Esophagus squamous epithelium (tissue), 5 donors: Measurements from ENCODE around the gene PNRC1. TPM values are rescaled to one million over a fixed set of nuclear protein-coding genes. Genes with fewer than 3 reads are reported as not detected.
"Not testable (repeated sequence)": the region's sequence is repeated elsewhere in the genome, so short reads cannot be mapped to it uniquely, and the experiment has no call there.

Experiments
- DNase-seq: peaks from one replicate; lab custom pipeline; 2025; lab: John Stamatoyannopoulos, UW
- H3K27ac ChIP-seq, 4 donors: fragments of 200-600 bp; sonication (generic); one replicate each; pipeline ENCODE4 v1.5.1; 2016 to 2019; ENCODE audit warnings: mild to moderate bottlenecking in 1 of 4
- H3K27me3 ChIP-seq, 4 donors: fragments of 200-600 bp; sonication (generic); 1 replicate in 3 of 4; 2 replicates in 1 of 4; pipeline versions ENCODE4 v1.5.1 to v1.6.0; 2017 to 2021; ENCODE audit warnings: antibody characterized with exemption in 1 of 4
- H3K36me3 ChIP-seq, 3 donors: fragments of 200-600 bp; sonication (generic); one replicate each; pipeline ENCODE4 v1.5.1; 2016 to 2019
- H3K4me1 ChIP-seq, 3 donors: fragments of 200-600 bp; sonication (generic); one replicate each; pipeline ENCODE4 v1.5.1; 2017 to 2019
- H3K4me3 ChIP-seq, 4 donors: fragments of 200-600 bp; sonication (generic); 1 replicate in 3 of 4; 2 replicates in 1 of 4; pipeline ENCODE4 v1.5.1; 2016 to 2019; ENCODE audit warnings: mild to moderate bottlenecking in 2 of 4, moderate library complexity in 1 of 4
- H3K9me3 ChIP-seq, 3 donors: fragments of 200-600 bp; sonication (generic); one replicate each; pipeline ENCODE4 v1.5.1; 2016 to 2019
- CTCF ChIP-seq, 6 experiments: fragments of 450-650 bp in 4 of 6; fragments of 200-600 bp in 2 of 6; sonication (generic) in 2 of 6; IDR thresholded peaks; one replicate each; pipeline ENCODE4 v1.5.1; 2016 to 2019; ENCODE audit warnings: antibody characterized with exemption in 6 of 6, mild to moderate bottlenecking in 4 of 6, moderate library complexity in 4 of 6
- POLR2A ChIP-seq, 4 donors: fragments of 450-650 bp; IDR thresholded peaks; one replicate each; pipeline ENCODE4 v1.6.1; 2017; ENCODE audit warnings: antibody characterized with exemption in 4 of 4, mild to moderate bottlenecking in 4 of 4, moderate library complexity in 3 of 4
- WGBS, 2 donors: methylation state at CpG; one replicate each; pipeline ENCODE4 v1.1.5; 2018; 5-methylcytosine and 5-hydroxymethylcytosine counted together
- intact Hi-C: fragments of 100-400 bp; cut with DNase I; formaldehyde crosslinking; loops from one replicate; pipeline ENCODE4 v1.15.0; 2022
- total RNA-seq, 4 donors: library from RNA; depleted of rRNA; stranded (reverse); fragments of >200 nt; gene quantifications; one replicate each; pipeline ENCODE4 v1.1.0, GENCODE V29; 2016
- donor health status: DM: yes; HTN: yes; CAD: no.

The PNRC1 gene
- total RNA-seq, 4 donors from 2014 or later = 55.0 to 168 (median 85.4) TPM

DNA sequence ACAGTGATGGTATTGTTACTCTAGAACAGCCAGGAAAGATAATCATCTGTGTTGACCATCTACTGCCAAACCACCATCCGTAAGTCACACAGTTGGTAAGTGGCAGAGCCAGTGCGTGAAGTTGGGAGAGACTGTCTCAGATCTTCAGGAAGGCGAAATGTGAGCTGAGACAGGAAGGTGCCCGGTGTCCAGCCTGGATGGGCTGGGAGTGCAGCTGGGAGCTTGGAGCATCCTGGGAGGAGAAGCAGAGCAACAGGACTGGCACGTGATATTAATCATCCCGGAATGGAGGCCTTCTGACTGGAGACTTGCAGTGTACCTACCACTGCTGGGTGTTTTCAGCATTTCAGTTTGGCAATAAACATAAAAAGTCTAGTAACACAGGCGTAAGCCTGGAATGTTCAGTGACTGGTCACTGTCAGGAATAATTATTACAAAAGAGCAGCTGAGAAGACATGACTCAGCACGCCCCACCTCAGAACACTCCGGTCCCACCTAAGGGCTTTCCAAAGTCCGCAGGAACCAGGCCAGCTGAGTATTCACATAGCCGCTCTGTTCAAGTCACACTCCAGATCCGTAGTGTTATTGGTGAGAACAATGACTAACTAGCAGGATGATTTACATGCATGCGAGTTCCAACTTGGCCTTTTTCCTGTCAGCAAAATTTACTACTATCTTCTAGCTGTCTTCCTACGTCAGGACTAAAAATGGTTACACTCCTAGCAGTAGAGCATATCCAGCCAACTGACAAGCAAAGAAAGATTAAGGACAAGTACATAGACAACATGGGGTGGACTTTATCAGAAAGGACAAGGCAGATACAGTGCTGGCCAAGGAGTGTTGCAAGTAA is 45.1 kb upstream of the PNRC1 start:
- peak overlapping the region in 3 of 4 donors; percentile 2 to 49 (median 18) for H3K4me3 ChIP-seq
- intact Hi-C loops = no loop called here
- 18 to 20% methylated on average over 4 to 14 of the region's 14 CpGs for WGBS, 2 donors

GRCh38 chr6:89037141-89037900 is 43.2 kb upstream of the PNRC1 start:
- intact Hi-C loops = no loop called here
- no peak for DNase-seq
- peaks cover 0 to 11% (median 8%) of the 10 kb centered on the region in 3 donors for H3K9me3 ChIP-seq
- H3K27me3 ChIP-seq = no peaks in the 10 kb centered on the region
- peak overlapping the region; percentile 80 to 97 (median 94) for H3K27ac ChIP-seq
- WGBS, 2 donors = 50 to 57% methylated on average over 2 of the region's 5 CpGs
- TF ChIP-seq CTCF (IDR thresholded peaks at IDR 0.05) (no peak), POLR2A (IDR thresholded peaks at IDR 0.05) (no peak)
- no peaks in the 10 kb centered on the region for H3K36me3 ChIP-seq
- no peak overlapping the region for H3K4me3 ChIP-seq
- H3K4me1 ChIP-seq = peaks cover 19 to 51% (median 28%) of the 10 kb centered on the region in 3 donors

More for the DNA sequence above, 45.1 kb upstream of the PNRC1 start:
- TF ChIP-seq CTCF (IDR thresholded peaks at IDR 0.05) (peak in 1 of 6 experiments; percentile 24), POLR2A (IDR thresholded peaks at IDR 0.05) (peak in 1 of 4 donors; percentile 45)
- Histone ChIP-seq H3K27ac (peak overlapping the region; percentile 80 to 97 (median 94)), H3K4me1 (peaks cover 19 to 52% (median 28%) of the 10 kb centered on the region in 3 donors), H3K36me3 (no peaks in the 10 kb centered on the region), H3K27me3 (no peaks in the 10 kb centered on the region), H3K9me3 (peaks cover 0 to 11% (median 8%) of the 10 kb centered on the region in 3 donors)
- DNase-seq = peak; percentile 8

GRCh38 chr6:89037901-89038293 is 42.7 kb upstream of the PNRC1 start:
- H3K4me3 ChIP-seq, H3K27me3 ChIP-seq, H3K36me3 ChIP-seq, DNase-seq, intact Hi-C loops: not testable (repeated sequence)
- Histone ChIP-seq H3K27ac (peak overlapping the region in 3 of 4 donors; percentile 80 to 96 (median 91)), H3K9me3 (peaks cover 0 to 11% (median 8%) of the 10 kb centered on the region in 3 donors), H3K4me1 (peaks cover 19 to 45% (median 28%) of the 10 kb centered on the region in 3 donors)

GRCh38 chr6:89042664-89043063 is 37.9 kb upstream of the PNRC1 start:
- Histone ChIP-seq H3K9me3 (peaks cover 0 to 8% (median 7%) of the 10 kb centered on the region in 3 donors), H3K27me3 (no peaks in the 10 kb centered on the region), H3K4me1 (no peaks in the 10 kb centered on the region), H3K4me3 (no peak overlapping the region), H3K27ac (no peak overlapping the region), H3K36me3 (no peaks in the 10 kb centered on the region)
- WGBS, 2 donors = 78 to 79% methylated on average over 3 of the region's 3 CpGs
- TF ChIP-seq POLR2A (IDR thresholded peaks at IDR 0.05) (no peak), CTCF (IDR thresholded peaks at IDR 0.05) (no peak)
- DNase-seq = no peak
- intact Hi-C loops = no loop called here

GRCh38 chr6:89044328-89045010 is 36.1 kb upstream of the PNRC1 start:
- H3K4me1 ChIP-seq = peaks cover 0 to 5% (median 0%) of the 10 kb centered on the region in 3 donors
- no peaks in the 10 kb centered on the region for H3K36me3 ChIP-seq
- H3K9me3 ChIP-seq = no peaks in the 10 kb centered on the region
- no peaks in the 10 kb centered on the region for H3K27me3 ChIP-seq
- H3K4me3 ChIP-seq = no peak overlapping the region
- TF ChIP-seq CTCF (IDR thresholded peaks at IDR 0.05) (no peak), POLR2A (IDR thresholded peaks at IDR 0.05) (no peak)
- H3K27ac ChIP-seq = no peak overlapping the region
- WGBS, 2 donors = 80 to 84% methylated on average over 7 to 8 of the region's 8 CpGs
- DNase-seq = no peak
- intact Hi-C loops = no loop called here
